PC-9 (cell line): Measurements from ENCODE around the gene SP3. TPM values are rescaled to one million over a fixed set of nuclear protein-coding genes. Genes with fewer than 3 reads are reported as not detected.

Experiments used
- BruUV-seq: library from RNA; stranded (reverse); fragments of 400-500 nt; replicated peaks from 2 replicates; lab custom pipeline; 2021; lab: Mats Ljungman, UMichigan
- CTCF ChIA-PET: fragments of 300-600 bp; sonication (Branson Sonifier 250); formaldehyde crosslinking; loops from one replicate; lab custom pipeline; 2022; ENCODE audit warnings: antibody characterized with exemption; lab: Charles Lee
- POLR2A ChIA-PET: fragments of 300-600 bp; sonication (Branson Sonifier 250); formaldehyde crosslinking; loops from one replicate; lab custom pipeline; 2022; ENCODE audit warnings: antibody characterized with exemption; ENCODE audit not compliant: unreplicated experiment; lab: Charles Lee
- DNase-seq, 2 experiments: peaks; one replicate each; pipeline versions ENCODE4 v3.0.0 to v3.0.0-alpha.2; 2015 to 2022; ENCODE audit warnings: mixed read lengths in 1 of 2
- H2AFZ ChIP-seq: fragments of 200-600 bp; sonication (generic); 2 replicates; pipeline ENCODE4 v1.8.1; 2017; ENCODE audit warnings: antibody characterized with exemption
- H3F3A ChIP-seq: fragments of 200-600 bp; sonication (generic); 2 replicates; pipeline ENCODE4 v1.8.1; 2017; ENCODE audit warnings: antibody characterized with exemption, mild to moderate bottlenecking, low read depth; ENCODE audit not compliant: insufficient read depth
- H3K27ac ChIP-seq: fragments of 200-600 bp; sonication (generic); 2 replicates; pipeline ENCODE4 v1.6.1; 2016; ENCODE audit warnings: mixed run types
- H3K27me3 ChIP-seq: fragments of 200-600 bp; sonication (generic); 2 replicates; pipeline ENCODE4 v1.6.1; 2016; ENCODE audit warnings: low read depth, mixed run types; ENCODE audit not compliant: insufficient read depth
- H3K36me3 ChIP-seq: fragments of 200-600 bp; sonication (generic); 2 replicates; pipeline ENCODE4 v1.6.1; 2016; ENCODE audit warnings: low read depth, mixed run types
- H3K4me1 ChIP-seq: fragments of 200-600 bp; sonication (generic); replicated peaks from 2 replicates; pipeline ENCODE4 v1.6.1; 2016; ENCODE audit warnings: mixed run types; ENCODE audit not compliant: insufficient read depth
- H3K4me2 ChIP-seq: fragments of 200-600 bp; sonication (generic); 2 replicates; pipeline ENCODE4 v1.6.1; 2017; ENCODE audit warnings: mixed run types
- H3K4me3 ChIP-seq: fragments of 200-600 bp; sonication (generic); 2 replicates; pipeline ENCODE4 v1.6.1; 2016; ENCODE audit warnings: mixed run types
- H3K79me2 ChIP-seq: fragments of 200-600 bp; sonication (generic); 2 replicates; pipeline ENCODE4 v1.6.1; 2017; ENCODE audit warnings: low read depth, mixed run types
- H3K9me2 ChIP-seq: fragments of 200-600 bp; sonication (generic); 2 replicates; pipeline ENCODE4 v1.8.1; 2017; ENCODE audit warnings: mild to moderate bottlenecking; ENCODE audit not compliant: insufficient read depth
- H3K9me3 ChIP-seq: fragments of 200-600 bp; sonication (generic); 2 replicates; pipeline ENCODE4 v1.8.1; 2016; ENCODE audit warnings: low read depth; ENCODE audit not compliant: insufficient read depth
- H4K20me1 ChIP-seq: fragments of 200-600 bp; sonication (generic); 2 replicates; pipeline ENCODE4 v1.8.1; 2017; ENCODE audit not compliant: insufficient read depth
- CTCF ChIP-seq: fragments of 200-600 bp; sonication (generic); conservative IDR thresholded peaks from 2 replicates; pipeline ENCODE4 v1.6.1; 2017; ENCODE audit warnings: mixed run types, antibody characterized with exemption, mild to moderate bottlenecking, moderate library complexity
- EZH2 ChIP-seq: fragments of 200-600 bp; sonication (generic); IDR thresholded peaks from 2 replicates; pipeline ENCODE4 v1.8.0; 2017; ENCODE audit warnings: antibody characterized with exemption, low read depth
- intact Hi-C: fragments of 100-400 bp; cut with micrococcal nuclease; formaldehyde crosslinking; loops from one replicate; pipeline ENCODE4 v1.10.0; 2022; ENCODE audit not compliant: unreplicated experiment
- total RNA-seq: library from RNA; stranded (reverse); gene quantifications from 2 replicates; pipeline ENCODE4 v1.2.3, GENCODE V29; 2021

SP3 gene
- total RNA-seq, 1 experiment from 2014 or later = 127 TPM

GRCh38 chr2:173993459-173993858 is 28.3 kb upstream of the SP3 start:
- CTCF ChIA-PET = interaction anchor here (0.6 kb wide), 1 partner anchor 201 kb away, joined by 3 read pairs; no protein-coding TSS in a partner anchor
- POLR2A ChIA-PET = interaction anchor here (0.6 kb wide), 1 partner anchor 539 kb away, joined by 3 read pairs; no protein-coding TSS in a partner anchor

GRCh38 chr2:173991856-173992588 is 26.8 kb upstream of the SP3 start:
- TF ChIP-seq CTCF (no peak), EZH2 (no peak)
- Histone ChIP-seq H3K4me1 (peaks cover 12% of the 10 kb centered on the region), H3K36me3 (no peaks in the 10 kb centered on the region), H3F3A (peaks cover 6% of the 10 kb centered on the region; the same call in 1 of the 2 replicates), H3K9me2 (no peaks in the 10 kb centered on the region), H3K27me3 (peaks cover 13% of the 10 kb centered on the region; the same call in 1 of the 2 replicates), H2AFZ (no peak overlapping the region), H3K9me3 (no peaks in the 10 kb centered on the region), H3K79me2 (no peaks in the 10 kb centered on the region), H3K4me2 (peak overlapping the region; percentile 7), H3K27ac (no peak overlapping the region), H4K20me1 (no peaks in the 10 kb centered on the region), H3K4me3 (no peak overlapping the region)
- peak; percentile 40 to 67 for DNase-seq
- POLR2A ChIA-PET = interaction anchor here (0.6 kb wide), 1 partner anchor 262 kb away, joined by 8 read pairs; no protein-coding TSS in a partner anchor
- BruUV-seq = no TSS peak
- CTCF ChIA-PET = no interaction called here
- intact Hi-C loops = loop anchor here (2.0 kb wide), 1 partner anchor 19 kb away; no protein-coding TSS in a partner anchor

More at GRCh38 chr2:173993459-173993858, 28.3 kb upstream of the SP3 start:
- Histone ChIP-seq H3K9me2 (no peaks in the 10 kb centered on the region), H4K20me1 (no peaks in the 10 kb centered on the region), H3K27me3 (peaks cover 13% of the 10 kb centered on the region; the same call in 1 of the 2 replicates), H3K27ac (no peak overlapping the region), H3K4me1 (peaks cover 12% of the 10 kb centered on the region), H3K36me3 (no peaks in the 10 kb centered on the region), H3K79me2 (no peaks in the 10 kb centered on the region), H3K4me2 (no peak overlapping the region), H2AFZ (no peak overlapping the region), H3K9me3 (no peaks in the 10 kb centered on the region), H3F3A (peaks cover 6% of the 10 kb centered on the region; the same call in 1 of the 2 replicates), H3K4me3 (no peak overlapping the region)
- BruUV-seq = no TSS peak
- intact Hi-C loops = loop anchor here (2.0 kb wide), 1 partner anchor 21 kb away; no protein-coding TSS in a partner anchor
- TF ChIP-seq CTCF = no peak
- no peak for TF ChIP-seq EZH2
- no peak for DNase-seq

GRCh38 chr2:173990970-173991819 is 26.0 kb upstream of the SP3 start:
- ChIA-PET POLR2A (interaction anchor here (0.6 kb wide), 1 partner anchor 263 kb away, joined by 8 read pairs; no protein-coding TSS in a partner anchor), CTCF (no interaction called here)
- Histone ChIP-seq H3K79me2 (no peaks in the 10 kb centered on the region), H3K9me3 (no peaks in the 10 kb centered on the region), H3K27ac (no peak overlapping the region), H3K9me2 (no peaks in the 10 kb centered on the region), H3F3A (peaks cover 6% of the 10 kb centered on the region; the same call in 1 of the 2 replicates), H4K20me1 (no peaks in the 10 kb centered on the region), H3K27me3 (peaks cover 13% of the 10 kb centered on the region; the same call in 1 of the 2 replicates), H3K4me3 (no peak overlapping the region), H3K36me3 (no peaks in the 10 kb centered on the region), H3K4me1 (peaks cover 12% of the 10 kb centered on the region), H3K4me2 (no peak overlapping the region), H2AFZ (no peak overlapping the region)
- BruUV-seq = no TSS peak
- TF ChIP-seq CTCF (no peak), EZH2 (no peak)
- no peak for DNase-seq
- intact Hi-C loops = no loop called here
